HepG2 (cell line): ENCODE data around the gene FASTK. TPM values are rescaled to one million over a fixed set of nuclear protein-coding genes. Genes with fewer than 3 reads are reported as not detected.
A peak's percentile ranks its signal among the peaks of the same experiment; 100 is the strongest.

ENCODE experiments used
- CSRNP1 ChIP-seq: sonication (generic); formaldehyde crosslinking; IDR thresholded peaks from 2 replicates; pipeline ENCODE4 v1.8.1; 2023; ENCODE audit warnings: mild to moderate bottlenecking, missing genetic modification reagents
- FUBP1 ChIP-seq: sonication (generic); formaldehyde crosslinking; IDR thresholded peaks from 2 replicates; pipeline ENCODE4 v1.5.1; 2020; ENCODE audit warnings: missing genetic modification reagents, mild to moderate bottlenecking, borderline replicate concordance
- HNRNPL ChIP-seq: fragments of 200-400 bp; formaldehyde crosslinking; IDR thresholded peaks from 2 replicates; pipeline ENCODE4 v1.6.1; 2017; ENCODE audit warnings: mild to moderate bottlenecking, low read depth, low read length
- NCOA5 ChIP-seq: sonication (generic); formaldehyde crosslinking; IDR thresholded peaks from 2 replicates; pipeline ENCODE4 v1.4.0; 2020; ENCODE audit warnings: missing genetic modification reagents
- REST ChIP-seq, 2 experiments: IDR thresholded peaks; 2 replicates each; pipeline ENCODE4 v1.6.1; 2011 to 2012; ENCODE audit warnings: low read length in 2 of 2, borderline replicate concordance in 1 of 2, low read depth in 1 of 2, mild to moderate bottlenecking in 1 of 2, moderate library complexity in 1 of 2
- RFXAP ChIP-seq: sonication (generic); formaldehyde crosslinking; IDR thresholded peaks from 2 replicates; pipeline ENCODE4 v1.4.0; 2020; ENCODE audit warnings: missing genetic modification reagents, borderline replicate concordance
- ZMYM3 ChIP-seq: sonication (generic); formaldehyde crosslinking; IDR thresholded peaks from 2 replicates; pipeline ENCODE4 v1.5.1; 2020; ENCODE audit warnings: mild to moderate bottlenecking, missing genetic modification reagents
- ZNF747 ChIP-seq: sonication (generic); formaldehyde crosslinking; IDR thresholded peaks from 2 replicates; pipeline ENCODE4 v1.8.1; 2023; ENCODE audit warnings: missing genetic modification reagents, mild to moderate bottlenecking, borderline replicate concordance
- ZNF790 ChIP-seq: sonication (generic); formaldehyde crosslinking; IDR thresholded peaks from 2 replicates; pipeline ENCODE4 v1.8.0; 2022; ENCODE audit warnings: missing genetic modification reagents, mild to moderate bottlenecking, borderline replicate concordance
- polyA plus RNA-seq, 8 experiments: library from polyadenylated mRNA; depleted of rRNA in 3 of 8; stranded (reverse) in 7 of 8; unstranded in 1 of 8; fragments of >200 nt; fragmentation: Illumina TruSeq in 4 of 8; extraction: Trizol in 4 of 8; gene quantifications; 2 replicates each; pipeline versions ENCODE4 v1.2.1 to v1.2.3, GENCODE V29; 2011 to 2016; ENCODE audit warnings: low read depth in 4 of 8, missing spikeins in 1 of 8, mixed read lengths in 1 of 8; ENCODE audit not compliant: insufficient read depth in 1 of 8
- total RNA-seq, 5 experiments: library from RNA; depleted of rRNA; stranded (reverse); fragments of >200 nt; fragmentation: Illumina TruSeq; extraction: Trizol; gene quantifications; 2 replicates each; pipeline ENCODE4 v1.2.3, GENCODE V29; 2016; ENCODE audit warnings: low read depth in 1 of 5
- TF ChIP-seq, protein P1 (sequence below), 2 experiments: fragments of 450-650 bp in 1 of 2; sonication (generic) in 1 of 2; formaldehyde crosslinking; IDR thresholded peaks; 2 replicates each; pipeline versions ENCODE4 v1.5.0 to v1.8.0; 2020 to 2022; ENCODE audit warnings: mild to moderate bottlenecking in 1 of 2, missing genetic modification reagents in 1 of 2
- TF ChIP-seq, protein P2 (sequence below): sonication (generic); formaldehyde crosslinking; IDR thresholded peaks from 2 replicates; pipeline ENCODE4 v1.5.1; 2020; ENCODE audit warnings: mild to moderate bottlenecking, missing genetic modification reagents, moderate library complexity
- TF ChIP-seq, protein P3 (sequence below): sonication (generic); formaldehyde crosslinking; IDR thresholded peaks from 2 replicates; pipeline ENCODE4 v1.5.0; 2020; ENCODE audit warnings: mild to moderate bottlenecking, missing genetic modification reagents

The FASTK gene
- total and polyA plus RNA-seq, 2 of the 13 experiments (the other 11 are each of a cell fraction or from before 2014, with no cell fraction given) = 52.9 to 55.7 TPM

- TF ChIP-seq RFXAP (CRISPR knock-in tag) = no peak
- no peak for TF ChIP-seq ZNF790 (CRISPR knock-in tag)
- TF ChIP-seq, protein P1, sequence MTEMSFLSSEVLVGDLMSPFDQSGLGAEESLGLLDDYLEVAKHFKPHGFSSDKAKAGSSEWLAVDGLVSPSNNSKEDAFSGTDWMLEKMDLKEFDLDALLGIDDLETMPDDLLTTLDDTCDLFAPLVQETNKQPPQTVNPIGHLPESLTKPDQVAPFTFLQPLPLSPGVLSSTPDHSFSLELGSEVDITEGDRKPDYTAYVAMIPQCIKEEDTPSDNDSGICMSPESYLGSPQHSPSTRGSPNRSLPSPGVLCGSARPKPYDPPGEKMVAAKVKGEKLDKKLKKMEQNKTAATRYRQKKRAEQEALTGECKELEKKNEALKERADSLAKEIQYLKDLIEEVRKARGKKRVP (CRISPR knock-in tag; IDR thresholded peaks at IDR 0.05) = no peak
- TF ChIP-seq NCOA5 (CRISPR knock-in tag) = no peak
- no peak for TF ChIP-seq REST (IDR thresholded peaks at IDR 0.05; ENCODE audit: borderline replicate concordance in 1 of 2, low read depth in 1 of 2, low read length in 2 of 2)
- TF ChIP-seq CSRNP1 = no peak
- TF ChIP-seq, protein P2, sequence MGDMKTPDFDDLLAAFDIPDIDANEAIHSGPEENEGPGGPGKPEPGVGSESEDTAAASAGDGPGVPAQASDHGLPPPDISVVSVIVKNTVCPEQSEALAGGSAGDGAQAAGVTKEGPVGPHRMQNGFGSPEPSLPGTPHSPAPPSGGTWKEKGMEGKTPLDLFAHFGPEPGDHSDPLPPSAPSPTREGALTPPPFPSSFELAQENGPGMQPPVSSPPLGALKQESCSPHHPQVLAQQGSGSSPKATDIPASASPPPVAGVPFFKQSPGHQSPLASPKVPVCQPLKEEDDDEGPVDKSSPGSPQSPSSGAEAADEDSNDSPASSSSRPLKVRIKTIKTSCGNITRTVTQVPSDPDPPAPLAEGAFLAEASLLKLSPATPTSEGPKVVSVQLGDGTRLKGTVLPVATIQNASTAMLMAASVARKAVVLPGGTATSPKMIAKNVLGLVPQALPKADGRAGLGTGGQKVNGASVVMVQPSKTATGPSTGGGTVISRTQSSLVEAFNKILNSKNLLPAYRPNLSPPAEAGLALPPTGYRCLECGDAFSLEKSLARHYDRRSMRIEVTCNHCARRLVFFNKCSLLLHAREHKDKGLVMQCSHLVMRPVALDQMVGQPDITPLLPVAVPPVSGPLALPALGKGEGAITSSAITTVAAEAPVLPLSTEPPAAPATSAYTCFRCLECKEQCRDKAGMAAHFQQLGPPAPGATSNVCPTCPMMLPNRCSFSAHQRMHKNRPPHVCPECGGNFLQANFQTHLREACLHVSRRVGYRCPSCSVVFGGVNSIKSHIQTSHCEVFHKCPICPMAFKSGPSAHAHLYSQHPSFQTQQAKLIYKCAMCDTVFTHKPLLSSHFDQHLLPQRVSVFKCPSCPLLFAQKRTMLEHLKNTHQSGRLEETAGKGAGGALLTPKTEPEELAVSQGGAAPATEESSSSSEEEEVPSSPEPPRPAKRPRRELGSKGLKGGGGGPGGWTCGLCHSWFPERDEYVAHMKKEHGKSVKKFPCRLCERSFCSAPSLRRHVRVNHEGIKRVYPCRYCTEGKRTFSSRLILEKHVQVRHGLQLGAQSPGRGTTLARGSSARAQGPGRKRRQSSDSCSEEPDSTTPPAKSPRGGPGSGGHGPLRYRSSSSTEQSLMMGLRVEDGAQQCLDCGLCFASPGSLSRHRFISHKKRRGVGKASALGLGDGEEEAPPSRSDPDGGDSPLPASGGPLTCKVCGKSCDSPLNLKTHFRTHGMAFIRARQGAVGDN (CRISPR knock-in tag) = peak; percentile 86
- peak; percentile 100 for TF ChIP-seq HNRNPL
- no peak for TF ChIP-seq ZMYM3 (CRISPR knock-in tag)
- TF ChIP-seq ZNF747 (CRISPR knock-in tag) = no peak
- no peak for TF ChIP-seq FUBP1
- TF ChIP-seq, protein P3, sequence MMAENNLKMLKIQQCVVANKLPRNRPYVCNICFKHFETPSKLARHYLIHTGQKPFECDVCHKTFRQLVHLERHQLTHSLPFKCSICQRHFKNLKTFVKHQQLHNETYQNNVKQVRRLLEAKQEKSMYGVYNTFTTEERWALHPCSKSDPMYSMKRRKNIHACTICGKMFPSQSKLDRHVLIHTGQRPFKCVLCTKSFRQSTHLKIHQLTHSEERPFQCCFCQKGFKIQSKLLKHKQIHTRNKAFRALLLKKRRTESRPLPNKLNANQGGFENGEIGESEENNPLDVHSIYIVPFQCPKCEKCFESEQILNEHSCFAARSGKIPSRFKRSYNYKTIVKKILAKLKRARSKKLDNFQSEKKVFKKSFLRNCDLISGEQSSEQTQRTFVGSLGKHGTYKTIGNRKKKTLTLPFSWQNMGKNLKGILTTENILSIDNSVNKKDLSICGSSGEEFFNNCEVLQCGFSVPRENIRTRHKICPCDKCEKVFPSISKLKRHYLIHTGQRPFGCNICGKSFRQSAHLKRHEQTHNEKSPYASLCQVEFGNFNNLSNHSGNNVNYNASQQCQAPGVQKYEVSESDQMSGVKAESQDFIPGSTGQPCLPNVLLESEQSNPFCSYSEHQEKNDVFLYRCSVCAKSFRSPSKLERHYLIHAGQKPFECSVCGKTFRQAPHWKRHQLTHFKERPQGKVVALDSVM (CRISPR knock-in tag) = no peak
Measured at GRCh38 chr7:151087245-151088018, 6.8 kb upstream of the FASTK start (continued).
